IMR-90 (cell line): ENCODE data around the gene INPP5D. TPM values are rescaled to one million over a fixed set of nuclear protein-coding genes. Genes with fewer than 3 reads are reported as not detected.

Experiments used
- ATAC-seq: fragments of 200-7000 bp; cut with Tn5 transposase; 2 replicates; pipeline ENCODE4 v1.9.1; 2020; ENCODE audit warnings: low read depth, mild to moderate bottlenecking, moderate library complexity
- BruUV-seq: library from RNA; stranded (reverse); fragments of 400-500 nt; replicated peaks from 2 replicates; lab custom pipeline; 2021; lab: Mats Ljungman, UMichigan
- CTCF ChIA-PET: fragments of 300-600 bp; formaldehyde crosslinking; extraction: SDS; loops from one replicate; lab custom pipeline; 2021; ENCODE audit warnings: antibody characterized with exemption; lab: Yijun Ruan, JAX
- POLR2A ChIA-PET: fragments of 300-600 bp; sonication (Branson Sonifier 250); formaldehyde crosslinking; loops from one replicate; lab custom pipeline; 2022; ENCODE audit warnings: antibody characterized with exemption; ENCODE audit not compliant: unreplicated experiment; lab: Charles Lee
- DNase-seq: peaks from one replicate; pipeline ENCODE4 v3.0.0; 2013
- H2AFZ ChIP-seq: replicated peaks from 2 replicates; pipeline ENCODE3; 2013; ENCODE audit warnings: low read length, mild to moderate bottlenecking; ENCODE audit not compliant: poor library complexity
- H2AK5ac ChIP-seq: 2 replicates; pipeline ENCODE4 v1.6.1; 2013; ENCODE audit warnings: low read depth, low read length, inconsistent platforms
- H2AK9ac ChIP-seq: replicated peaks from 2 replicates; pipeline ENCODE3; 2013; ENCODE audit warnings: mild to moderate bottlenecking, low read depth, low read length, moderate library complexity; ENCODE audit not compliant: poor library complexity
- H2BK120ac ChIP-seq: 2 replicates; pipeline ENCODE4 v1.6.1; 2013; ENCODE audit warnings: low read depth, low read length, inconsistent platforms
- H2BK15ac ChIP-seq: 3 replicates; pipeline ENCODE4 v1.6.1; 2013; ENCODE audit warnings: low read depth, low read length, inconsistent platforms
- H2BK20ac ChIP-seq: 2 replicates; pipeline ENCODE4 v1.6.1; 2013; ENCODE audit warnings: low read depth, mild to moderate bottlenecking, inconsistent platforms, low read length, moderate library complexity
- H2BK5ac ChIP-seq: 2 replicates; pipeline ENCODE4 v1.6.1; 2013; ENCODE audit warnings: mild to moderate bottlenecking, low read depth, low read length, inconsistent platforms; ENCODE audit not compliant: poor library complexity, severe bottlenecking
- H3K14ac ChIP-seq: replicated peaks from 2 replicates; pipeline ENCODE4 v1.6.1; 2013; ENCODE audit warnings: low read depth, low read length, inconsistent platforms
- H3K18ac ChIP-seq: 2 replicates; pipeline ENCODE4 v1.6.1; 2013; ENCODE audit warnings: low read depth, low read length, control low read depth
- H3K23ac ChIP-seq: 2 replicates; pipeline ENCODE4 v1.6.1; 2013; ENCODE audit warnings: low read depth, low read length, inconsistent platforms
- H3K27ac ChIP-seq: 2 replicates; pipeline ENCODE4 v1.5.1; 2013; ENCODE audit warnings: mild to moderate bottlenecking, control low read depth, low read length; ENCODE audit not compliant: insufficient read depth
- H3K27me3 ChIP-seq: 2 replicates; pipeline ENCODE4 v1.6.1; 2013; ENCODE audit warnings: low read length; ENCODE audit not compliant: control insufficient read depth, insufficient read depth
- H3K36me3 ChIP-seq: 2 replicates; pipeline ENCODE4 v1.6.1; 2013; ENCODE audit warnings: low read length, mixed read lengths; ENCODE audit not compliant: control insufficient read depth, insufficient read depth
- H3K4ac ChIP-seq: 2 replicates; pipeline ENCODE4 v1.6.1; 2013; ENCODE audit warnings: low read depth, low read length, inconsistent platforms
- H3K4me1 ChIP-seq: 2 replicates; pipeline ENCODE4 v1.6.1; 2013; ENCODE audit warnings: low read length, mixed read lengths; ENCODE audit not compliant: control insufficient read depth, insufficient read depth
- H3K4me2 ChIP-seq: 2 replicates; pipeline ENCODE4 v1.6.1; 2013; ENCODE audit warnings: low read depth, mild to moderate bottlenecking, control low read depth, low read length, moderate library complexity
- H3K4me3 ChIP-seq: 2 replicates; pipeline ENCODE4 v1.5.1; 2013; ENCODE audit warnings: low read depth, mild to moderate bottlenecking, control low read depth, low read length, moderate library complexity; ENCODE audit not compliant: insufficient read depth
- H3K56ac ChIP-seq: 2 replicates; pipeline ENCODE4 v1.6.1; 2013; ENCODE audit warnings: low read length, inconsistent platforms; ENCODE audit not compliant: insufficient read depth; ENCODE audit errors: extremely low read depth
- H3K79me1 ChIP-seq, 2 experiments: 2 replicates each; pipeline ENCODE4 v1.6.1; 2013; ENCODE audit warnings: low read length in 2 of 2, inconsistent platforms in 1 of 2, low read depth in 1 of 2
- H3K9ac ChIP-seq: 2 replicates; pipeline ENCODE4 v1.6.1; 2013; ENCODE audit warnings: low read depth, low read length, control low read depth
- H3K9me1 ChIP-seq: 2 replicates; pipeline ENCODE4 v1.6.1; 2013; ENCODE audit warnings: low read length, inconsistent platforms; ENCODE audit not compliant: insufficient read depth
- H3K9me3 ChIP-seq: 2 replicates; pipeline ENCODE4 v1.6.1; 2013; ENCODE audit warnings: low read length; ENCODE audit not compliant: control insufficient read depth, insufficient read depth
- H4K20me1 ChIP-seq: 2 replicates; pipeline ENCODE4 v1.6.1; 2013; ENCODE audit warnings: low read length, inconsistent platforms; ENCODE audit not compliant: insufficient read depth
- H4K5ac ChIP-seq: 2 replicates; pipeline ENCODE4 v1.6.1; 2013; ENCODE audit warnings: mild to moderate bottlenecking, low read depth, low read length, control low read depth
- H4K8ac ChIP-seq, 2 experiments: 2 replicates each; pipeline ENCODE4 v1.6.1; 2013; ENCODE audit warnings: low read depth in 2 of 2, low read length in 2 of 2, control low read depth in 1 of 2, inconsistent platforms in 1 of 2
- H4K91ac ChIP-seq: 2 replicates; pipeline ENCODE4 v1.6.1; 2013; ENCODE audit warnings: low read depth, low read length, inconsistent platforms; ENCODE audit not compliant: insufficient read depth
- BHLHE40 ChIP-seq: fragments of 150-350 bp; IDR thresholded peaks from 2 replicates; pipeline ENCODE4 v1.6.1; 2016; ENCODE audit warnings: mild to moderate bottlenecking, low read depth, low read length
- CEBPB ChIP-seq: IDR thresholded peaks from 2 replicates; pipeline ENCODE4 v1.6.1; 2012; ENCODE audit warnings: low read depth, low read length, improper control_type of control experiment
- FOS ChIP-seq: fragments of 150-350 bp; IDR thresholded peaks from 2 replicates; pipeline ENCODE4 v1.6.1; 2016; ENCODE audit warnings: low read depth, low read length
- MXI1 ChIP-seq: IDR thresholded peaks from 2 replicates; pipeline ENCODE4 v1.6.1; 2012; ENCODE audit warnings: low read depth, mild to moderate bottlenecking, low read length, moderate library complexity, borderline replicate concordance
- NFE2L2 ChIP-seq: fragments of 150-350 bp; IDR thresholded peaks from 2 replicates; pipeline ENCODE4 v1.6.1; 2016; ENCODE audit warnings: low read depth, mild to moderate bottlenecking, low read length
- RFX5 ChIP-seq: IDR thresholded peaks from 2 replicates; pipeline ENCODE4 v1.8.0; 2012; ENCODE audit warnings: low read depth, mild to moderate bottlenecking, low read length, moderate library complexity
- WGBS, 2 experiments: methylation state at CpG; one replicate each; pipeline versions ENCODE4 v1.1.5 to v1.1.7; 2013; ENCODE audit warnings: missing lambda C conversion rate in 2 of 2; ENCODE audit not compliant: insufficient read length in 1 of 2; ENCODE audit errors: extremely low coverage in 2 of 2; 5-methylcytosine and 5-hydroxymethylcytosine counted together
- dilution Hi-C: fragments of 300-500 bp; cut with HindIII; formaldehyde crosslinking; loops from one replicate; pipeline ENCODE4 v1.14.3; 2018; ENCODE audit warnings: low sequenced_read_pairs; ENCODE audit not compliant: unreplicated experiment
- in situ Hi-C: fragments of 300-500 bp; cut with MboI; formaldehyde crosslinking; loops from 3 replicates; pipeline ENCODE4 v1.14.3; 2019; ENCODE audit warnings: low sequenced_read_pairs, inconsistent platforms, mixed read lengths
- intact Hi-C: fragments of 100-400 bp; cut with micrococcal nuclease; formaldehyde crosslinking; loops from 2 replicates; pipeline ENCODE4 v1.10.0; 2022
- polyA plus RNA-seq, 3 experiments: library from polyadenylated mRNA; depleted of rRNA; stranded (reverse); fragments of >200 nt; gene quantifications; 2 replicates each; pipeline ENCODE4 v1.2.3, GENCODE V29; 2012; ENCODE audit warnings: low replicate concordance in 1 of 3
- total RNA-seq: library from RNA; depleted of rRNA; stranded (reverse); fragments of >200 nt; gene quantifications from 2 replicates; pipeline ENCODE4 v1.2.3, GENCODE V29; 2012
- TF ChIP-seq, protein P1 (sequence below): conservative IDR thresholded peaks from 2 replicates; pipeline ENCODE4 v1.5.1; 2012; ENCODE audit warnings: mild to moderate bottlenecking, low read depth, low read length, improper control_type of control experiment

The INPP5D gene
- total and polyA plus RNA-seq, 2 of the 4 experiments (the other 2 are of a cell fraction), result 0.18 to 0.29 TPM

DNA sequence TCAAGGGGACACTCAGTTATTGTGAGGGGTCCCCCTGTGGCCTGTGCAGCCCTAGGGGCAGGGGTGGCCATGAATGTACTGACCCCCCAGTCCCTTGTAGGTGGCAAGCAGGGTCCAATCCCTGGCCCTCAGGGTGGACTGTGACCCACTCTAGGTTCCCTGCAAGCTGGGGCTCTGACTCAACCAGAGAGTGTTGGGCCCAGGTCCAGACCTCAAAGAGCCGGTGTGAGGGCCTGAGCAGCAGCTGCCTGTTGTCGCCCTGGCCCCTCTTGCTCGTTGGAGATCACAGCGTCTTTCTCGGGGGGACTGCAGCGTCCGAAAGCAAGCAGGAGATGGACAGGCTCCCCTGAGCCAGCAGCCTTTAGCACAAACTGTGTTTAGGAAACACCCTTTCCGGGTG, 124.5 kb downstream of the INPP5D start:
- Histone ChIP-seq H2AK5ac (no peak overlapping the region), H3K14ac (no peak overlapping the region), H3K27me3 (peaks cover 15% of the 10 kb centered on the region), H3K9me3 (peaks cover 2% of the 10 kb centered on the region; the same call in 1 of the 2 replicates), H3K9me1 (no peaks in the 10 kb centered on the region), H3K79me1 (no peaks in the 10 kb centered on the region), H2AFZ (peak overlapping the region; percentile 4), H3K23ac (no peak overlapping the region), H3K18ac (no peak overlapping the region), H4K5ac (no peak overlapping the region), H3K4me1 (no peaks in the 10 kb centered on the region), H2BK120ac (no peak overlapping the region), H3K9ac (no peak overlapping the region), H4K91ac (no peak overlapping the region), H2BK20ac (no peak overlapping the region), H2BK5ac (no peak overlapping the region), H4K20me1 (no peaks in the 10 kb centered on the region), H3K4ac (no peak overlapping the region), H3K4me3 (no peak overlapping the region), H4K8ac (no peak overlapping the region), H3K27ac (no peak overlapping the region), H3K56ac (no peak overlapping the region), H3K4me2 (no peak overlapping the region), H2AK9ac (no peak overlapping the region), H3K36me3 (no peaks in the 10 kb centered on the region), H2BK15ac (no peak overlapping the region)
- intact Hi-C loops, result no loop called here
- ChIA-PET POLR2A (no interaction called here), CTCF (interaction anchor here (0.6 kb wide), 1 partner anchor 91 kb away, joined by 4 read pairs; no protein-coding TSS in a partner anchor)
- DNase-seq (no peak), ATAC-seq (no peak)
- TF ChIP-seq FOS (no peak), NFE2L2 (no peak), MXI1 (no peak), RFX5 (no peak), CEBPB (no peak), BHLHE40 (no peak)
- TF ChIP-seq, protein P1, sequence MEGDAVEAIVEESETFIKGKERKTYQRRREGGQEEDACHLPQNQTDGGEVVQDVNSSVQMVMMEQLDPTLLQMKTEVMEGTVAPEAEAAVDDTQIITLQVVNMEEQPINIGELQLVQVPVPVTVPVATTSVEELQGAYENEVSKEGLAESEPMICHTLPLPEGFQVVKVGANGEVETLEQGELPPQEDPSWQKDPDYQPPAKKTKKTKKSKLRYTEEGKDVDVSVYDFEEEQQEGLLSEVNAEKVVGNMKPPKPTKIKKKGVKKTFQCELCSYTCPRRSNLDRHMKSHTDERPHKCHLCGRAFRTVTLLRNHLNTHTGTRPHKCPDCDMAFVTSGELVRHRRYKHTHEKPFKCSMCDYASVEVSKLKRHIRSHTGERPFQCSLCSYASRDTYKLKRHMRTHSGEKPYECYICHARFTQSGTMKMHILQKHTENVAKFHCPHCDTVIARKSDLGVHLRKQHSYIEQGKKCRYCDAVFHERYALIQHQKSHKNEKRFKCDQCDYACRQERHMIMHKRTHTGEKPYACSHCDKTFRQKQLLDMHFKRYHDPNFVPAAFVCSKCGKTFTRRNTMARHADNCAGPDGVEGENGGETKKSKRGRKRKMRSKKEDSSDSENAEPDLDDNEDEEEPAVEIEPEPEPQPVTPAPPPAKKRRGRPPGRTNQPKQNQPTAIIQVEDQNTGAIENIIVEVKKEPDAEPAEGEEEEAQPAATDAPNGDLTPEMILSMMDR, result no peak
- in situ Hi-C loops, result no loop called here
- 10% methylated on average over 7 of the region's 8 CpGs; no CpG with 5 or more reads in 1 of the 2 experiments for WGBS, 2 experiments
- BruUV-seq, result no TSS peak
- dilution Hi-C loops, result no loop called here
